H1 (cell line): Measurements from ENCODE around the gene GCK. TPM values are rescaled to one million over a fixed set of nuclear protein-coding genes. Genes with fewer than 3 reads are reported as not detected.

ENCODE experiments used
- CTCF ChIA-PET: fragments of 300-600 bp; sonication (Branson Sonifier 250); formaldehyde crosslinking; loops from one replicate; lab custom pipeline; 2021; ENCODE audit not compliant: partially characterized antibody; lab: Charles Lee
- POLR2A ChIA-PET: fragments of 300-600 bp; sonication (Branson Sonifier 250); formaldehyde crosslinking; loops from one replicate; lab custom pipeline; 2021; ENCODE audit warnings: inconsistent platforms; ENCODE audit not compliant: partially characterized antibody; lab: Charles Lee
- DNase-seq, 2 experiments: peaks; one replicate each; pipeline versions ENCODE4 v3.0.0 to v3.0.0-alpha.2; 2010 to 2022; ENCODE audit warnings: low spot score in 2 of 2, low read depth in 1 of 2, mixed read lengths in 1 of 2
- FAIRE-seq: peaks from 2 replicates; lab custom pipeline; 2011; peaks lifted over from hg19 to GRCh38; lab: Jason Lieb, UNC
- H2AFZ ChIP-seq: 2 replicates; pipeline ENCODE4 v1.8.1; 2012; ENCODE audit warnings: low read length, inconsistent platforms
- H2AK5ac ChIP-seq: 2 replicates; pipeline ENCODE4 v1.6.1; 2013; ENCODE audit warnings: low read depth, low read length
- H2BK120ac ChIP-seq: replicated peaks from 2 replicates; pipeline ENCODE3; 2013; ENCODE audit warnings: low read depth, low read length, inconsistent platforms
- H2BK12ac ChIP-seq: 2 replicates; pipeline ENCODE4 v1.6.1; 2013; ENCODE audit warnings: low read depth, low read length
- H2BK15ac ChIP-seq: 2 replicates; pipeline ENCODE4 v1.6.1; 2013; ENCODE audit warnings: low read length
- H2BK20ac ChIP-seq: 2 replicates; pipeline ENCODE4 v1.6.1; 2013; ENCODE audit warnings: low read length
- H2BK5ac ChIP-seq: 2 replicates; pipeline ENCODE4 v1.6.1; 2013; ENCODE audit warnings: low read depth, low read length
- H3K14ac ChIP-seq: 2 replicates; pipeline ENCODE4 v1.6.1; 2013; ENCODE audit warnings: inconsistent platforms; ENCODE audit not compliant: insufficient read length
- H3K18ac ChIP-seq: 2 replicates; pipeline ENCODE4 v1.6.1; 2013; ENCODE audit warnings: low read length; ENCODE audit errors: extremely low read depth
- H3K23ac ChIP-seq: 2 replicates; pipeline ENCODE4 v1.6.1; 2013; ENCODE audit warnings: inconsistent platforms; ENCODE audit not compliant: insufficient read length
- H3K23me2 ChIP-seq: 2 replicates; pipeline ENCODE4 v1.6.1; 2013; ENCODE audit warnings: low read depth, low read length
- H3K27ac ChIP-seq: 2 replicates; pipeline ENCODE4 v1.6.1; 2011; ENCODE audit warnings: low read depth, low read length, inconsistent platforms
- H3K27me3 ChIP-seq, 4 experiments: replicated peaks in 1 of 4; 1 replicate in 1 of 4; 2 replicates in 3 of 4; pipeline versions ENCODE4 v1.6.1 to v1.8.1; 2011 to 2013; ENCODE audit warnings: low read length in 3 of 4, mild to moderate bottlenecking in 3 of 4, inconsistent platforms in 2 of 4, mixed read lengths in 2 of 4, moderate library complexity in 1 of 4; ENCODE audit not compliant: control insufficient read depth in 3 of 4, insufficient read depth in 3 of 4; ENCODE audit errors: extremely low read depth in 1 of 4
- H3K36me3 ChIP-seq, 4 experiments: 2 replicates each; pipeline versions ENCODE4 v1.6.1 to v1.8.1; 2011 to 2013; ENCODE audit warnings: mild to moderate bottlenecking in 4 of 4, low read length in 3 of 4, moderate library complexity in 2 of 4, control low read depth in 1 of 4, inconsistent platforms in 1 of 4; ENCODE audit not compliant: insufficient read depth in 4 of 4, control insufficient read depth in 2 of 4
- H3K4ac ChIP-seq: replicated peaks from 2 replicates; pipeline ENCODE3; 2013; ENCODE audit warnings: low read length, low read depth, mixed read lengths, inconsistent platforms; ENCODE audit not compliant: insufficient read length
- H3K4me1 ChIP-seq, 4 experiments: replicated peaks in 1 of 4; 1 replicate in 1 of 4; 2 replicates in 3 of 4; pipeline versions ENCODE4 v1.6.1 to v1.8.1; 2011 to 2013; ENCODE audit warnings: low read length in 3 of 4, inconsistent platforms in 2 of 4, mixed read lengths in 1 of 4; ENCODE audit not compliant: insufficient read depth in 4 of 4, control insufficient read depth in 3 of 4
- H3K4me2 ChIP-seq, 2 experiments: 2 replicates each; pipeline versions ENCODE4 v1.6.1 to v1.8.1; 2011 to 2013; ENCODE audit warnings: low read depth in 2 of 2, low read length in 2 of 2, control low read depth in 1 of 2, inconsistent platforms in 1 of 2, mild to moderate bottlenecking in 1 of 2; ENCODE audit not compliant: insufficient read depth in 1 of 2
- H3K4me3 ChIP-seq, 4 experiments: fragments of 200-600, 300-600 bp in 1 of 4; sonication (generic), shearing (Covaris generic), sonication (Bioruptor Twin) in 1 of 4; 2 replicates each; pipeline versions ENCODE4 v1.5.1 to v1.8.1; 2011 to 2016; ENCODE audit warnings: low read length in 4 of 4, low read depth in 3 of 4, control low read depth in 2 of 4, inconsistent platforms in 2 of 4, mild to moderate bottlenecking in 2 of 4, mixed read lengths in 1 of 4, moderate library complexity in 1 of 4; ENCODE audit not compliant: insufficient read depth in 2 of 4; ENCODE audit errors: extremely low read depth in 1 of 4
- H3K56ac ChIP-seq: replicated peaks from 2 replicates; pipeline ENCODE3; 2013; ENCODE audit warnings: low read depth, mild to moderate bottlenecking, mixed read lengths, low read length, inconsistent platforms; ENCODE audit not compliant: insufficient read length
- H3K79me1 ChIP-seq: 2 replicates; pipeline ENCODE4 v1.6.1; 2013; ENCODE audit warnings: low read depth, low read length, control low read depth
- H3K79me2 ChIP-seq, 2 experiments: 2 replicates each; pipeline versions ENCODE4 v1.6.1 to v1.8.1; 2012 to 2013; ENCODE audit warnings: low read length in 2 of 2, mild to moderate bottlenecking in 2 of 2, inconsistent platforms in 1 of 2; ENCODE audit not compliant: insufficient read depth in 2 of 2, control insufficient read depth in 1 of 2
- H3K9ac ChIP-seq, 4 experiments: replicated peaks in 1 of 4; 1 replicate in 1 of 4; 2 replicates in 3 of 4; pipeline versions ENCODE4 v1.6.1 to v1.8.1; 2011 to 2013; ENCODE audit warnings: low read depth in 3 of 4, low read length in 3 of 4, control low read depth in 2 of 4, mild to moderate bottlenecking in 2 of 4, moderate library complexity in 2 of 4, inconsistent platforms in 1 of 4; ENCODE audit errors: extremely low read depth in 1 of 4
- H3K9me3 ChIP-seq, 2 experiments: 2 replicates each; pipeline versions ENCODE4 v1.6.1 to v1.8.1; 2012 to 2013; ENCODE audit warnings: mild to moderate bottlenecking in 2 of 2, moderate library complexity in 2 of 2, control low read depth in 1 of 2, inconsistent platforms in 1 of 2, low read depth in 1 of 2, low read length in 1 of 2, mixed read lengths in 1 of 2; ENCODE audit not compliant: insufficient read depth in 2 of 2
- H4K20me1 ChIP-seq, 2 experiments: replicated peaks in 1 of 2; 2 replicates each; pipeline versions ENCODE3 to v1.8.1; 2011 to 2013; ENCODE audit warnings: inconsistent platforms in 2 of 2, low read length in 2 of 2, mild to moderate bottlenecking in 1 of 2; ENCODE audit not compliant: insufficient read depth in 2 of 2, control insufficient read depth in 1 of 2
- H4K5ac ChIP-seq: 2 replicates; pipeline ENCODE4 v1.6.1; 2013; ENCODE audit warnings: low read length, low read depth, mixed read lengths, inconsistent platforms; ENCODE audit not compliant: insufficient read length
- H4K8ac ChIP-seq: 2 replicates; pipeline ENCODE4 v1.8.0; 2013; ENCODE audit warnings: mild to moderate bottlenecking, moderate library complexity, low read length, inconsistent platforms; ENCODE audit not compliant: insufficient read depth; ENCODE audit errors: extremely low read depth
- H4K91ac ChIP-seq: replicated peaks from 2 replicates; pipeline ENCODE3; 2013; ENCODE audit warnings: low read length, mixed read lengths, inconsistent platforms; ENCODE audit not compliant: insufficient read length
- MAFK ChIP-seq: IDR thresholded peaks from 2 replicates; pipeline ENCODE4 v1.6.1; 2012; ENCODE audit warnings: low read depth, mild to moderate bottlenecking, improper control_type of control experiment, low read length
- SIX5 ChIP-seq: IDR thresholded peaks from 2 replicates; pipeline ENCODE4 v1.6.1; 2011; ENCODE audit warnings: mild to moderate bottlenecking, low read depth, low read length
- SP4 ChIP-seq: IDR thresholded peaks from 2 replicates; pipeline ENCODE4 v1.6.1; 2012; ENCODE audit warnings: low read length, inconsistent platforms
- TAF1 ChIP-seq: IDR thresholded peaks from 2 replicates; pipeline ENCODE4 v1.6.1; 2011; ENCODE audit warnings: mild to moderate bottlenecking, low read depth, low read length
- TCF12 ChIP-seq: IDR thresholded peaks from 2 replicates; pipeline ENCODE4 v1.6.1; 2011; ENCODE audit warnings: low read depth, mild to moderate bottlenecking, low read length
- WGBS, 2 experiments: shearing (Covaris generic) in 1 of 2; methylation state at CpG; one replicate each; pipeline versions ENCODE4 v1.1.6 to v1.1.7; 2013 to 2015; ENCODE audit warnings: low lambda C conversion rate in 2 of 2, mixed read lengths in 2 of 2, inconsistent platforms in 1 of 2, low coverage in 1 of 2, missing lambda C conversion rate in 1 of 2; ENCODE audit not compliant: insufficient replicate concordance in 2 of 2, insufficient coverage in 1 of 2, insufficient read length in 1 of 2; ENCODE audit errors: extremely low coverage in 1 of 2, missing lambda C conversion rate in 1 of 2; 5-methylcytosine and 5-hydroxymethylcytosine counted together
- polyA plus RNA-seq, 7 experiments: library from polyadenylated mRNA; depleted of rRNA in 3 of 7; stranded (reverse) in 5 of 7; unstranded in 2 of 7; fragments of >200 nt in 5 of 7; fragments of 200-250 nt in 2 of 7; gene quantifications; 1 replicate in 5 of 7; 2 replicates in 1 of 7; 4 replicates in 1 of 7; pipeline versions ENCODE4 v1.2.1 to v1.2.3, GENCODE V29; 2011 to 2013; ENCODE audit warnings: missing spikeins in 2 of 7, mixed read lengths in 2 of 7
- total RNA-seq: library from RNA; stranded (reverse); fragmentation: NEBNext Ultra II Directional; extraction: Animal tissue kit (Norgen Biotek cat#: 25700); gene quantifications from 2 replicates; pipeline ENCODE4 v1.2.1, GENCODE V29; 2021

GCK gene
- total and polyA plus RNA-seq, 2 of the 8 experiments (the other 6 are each of a cell fraction or from before 2014, with no cell fraction given), result 2.4 to 4.9 TPM

DNA sequence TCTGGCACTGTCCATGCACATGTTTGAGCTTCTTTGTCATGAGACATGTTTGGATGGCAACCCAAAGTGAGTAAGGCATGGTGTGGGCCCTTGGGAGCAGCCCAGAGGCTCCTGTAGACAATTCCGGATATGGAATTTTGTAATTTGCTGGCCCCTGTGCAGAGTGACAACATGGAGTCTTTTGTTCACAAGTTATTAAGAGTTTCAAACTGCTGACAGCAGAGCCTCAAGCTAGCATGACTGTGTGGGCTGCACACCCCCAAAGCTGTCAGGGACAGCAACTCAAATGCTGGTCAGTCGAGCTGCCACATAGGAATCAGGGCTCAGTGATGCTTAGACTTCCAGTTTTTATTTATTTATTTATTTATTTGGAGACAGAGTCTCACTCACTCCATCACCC is 41.1 kb downstream of the GCK start:
- Histone ChIP-seq H3K4ac (no peak overlapping the region), H2BK20ac (no peak overlapping the region), H3K18ac (0 out of 2 replicates have a peak overlapping the region, but pooled peaks have one; percentile 4), H3K4me2 (no peak overlapping the region), H2AFZ (no peak overlapping the region), H3K14ac (no peak overlapping the region), H3K27ac (no peak overlapping the region), H3K79me2 (no peaks in the 10 kb centered on the region), H3K9me3 (no peaks in the 10 kb centered on the region), H4K8ac (no peak overlapping the region), H4K91ac (no peak overlapping the region), H2BK5ac (no peak overlapping the region), H3K4me3 (no peak overlapping the region), H3K23me2 (peaks cover 8% of the 10 kb centered on the region; the same call in 1 of the 2 replicates), H2AK5ac (no peak overlapping the region), H3K36me3 (no peaks in the 10 kb centered on the region), H3K9ac (no peak overlapping the region), H3K23ac (no peak overlapping the region), H2BK15ac (no peak overlapping the region), H3K4me1 (peaks cover 0 to 20% (median 8%) of the 10 kb centered on the region in 4 experiments; a peak in 4 of 7 replicates), H2BK120ac (no peak overlapping the region), H3K56ac (no peak overlapping the region), H4K20me1 (no peaks in the 10 kb centered on the region), H3K27me3 (peaks cover 13 to 27% (median 22%) of the 10 kb centered on the region in 4 experiments), H3K79me1 (no peaks in the 10 kb centered on the region), H4K5ac (no peak overlapping the region), H2BK12ac (no peak overlapping the region)
- POLR2A ChIA-PET, result interaction anchor here (1.2 to 1.8 kb wide), 3 partner anchors 15 to 60 kb away, joined by 3 to 7 read pairs (median 6); no protein-coding TSS in a partner anchor
- CTCF ChIA-PET, result interaction anchor here (0.6 to 3.1 kb wide), 14 partner anchors 9 to 97 kb away, joined by 3 to 21 read pairs (median 4); no protein-coding TSS in a partner anchor
- 91% methylated on average over 2 of the region's 2 CpGs; no CpG with 5 or more reads in 1 of the 2 experiments for WGBS, 2 experiments
- DNase-seq (no peak), FAIRE-seq (no peak)
- TF ChIP-seq SP4, result no peak
- TF ChIP-seq SIX5, result no peak
- TF ChIP-seq TCF12, result no peak
- TF ChIP-seq MAFK, result no peak
- no peak for TF ChIP-seq TAF1
